Measurements from ENCODE around the gene CLEC4M.

Gene CLEC4M

GRCh38 chr19:7731218-7731595 lies 31.8 kb upstream of the CLEC4M start:
- no peaks in the 10 kb centered on the region for H3K27me3 ChIP-seq (ENCODE audit: insufficient read depth, low read depth, severe bottlenecking)
- H3K27ac ChIP-seq, result no peak overlapping the region
- no peak for DNase-seq
- TF ChIP-seq, protein P1, sequence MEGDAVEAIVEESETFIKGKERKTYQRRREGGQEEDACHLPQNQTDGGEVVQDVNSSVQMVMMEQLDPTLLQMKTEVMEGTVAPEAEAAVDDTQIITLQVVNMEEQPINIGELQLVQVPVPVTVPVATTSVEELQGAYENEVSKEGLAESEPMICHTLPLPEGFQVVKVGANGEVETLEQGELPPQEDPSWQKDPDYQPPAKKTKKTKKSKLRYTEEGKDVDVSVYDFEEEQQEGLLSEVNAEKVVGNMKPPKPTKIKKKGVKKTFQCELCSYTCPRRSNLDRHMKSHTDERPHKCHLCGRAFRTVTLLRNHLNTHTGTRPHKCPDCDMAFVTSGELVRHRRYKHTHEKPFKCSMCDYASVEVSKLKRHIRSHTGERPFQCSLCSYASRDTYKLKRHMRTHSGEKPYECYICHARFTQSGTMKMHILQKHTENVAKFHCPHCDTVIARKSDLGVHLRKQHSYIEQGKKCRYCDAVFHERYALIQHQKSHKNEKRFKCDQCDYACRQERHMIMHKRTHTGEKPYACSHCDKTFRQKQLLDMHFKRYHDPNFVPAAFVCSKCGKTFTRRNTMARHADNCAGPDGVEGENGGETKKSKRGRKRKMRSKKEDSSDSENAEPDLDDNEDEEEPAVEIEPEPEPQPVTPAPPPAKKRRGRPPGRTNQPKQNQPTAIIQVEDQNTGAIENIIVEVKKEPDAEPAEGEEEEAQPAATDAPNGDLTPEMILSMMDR (IDR thresholded peaks at IDR 0.05; ENCODE audit: low read depth, low read length), result no peak
- H3K4me3 ChIP-seq (ENCODE audit: low read depth, low read length), result no peak overlapping the region
- no peaks in the 10 kb centered on the region for H3K36me3 ChIP-seq
- H3K9me3 ChIP-seq (ENCODE audit: severe bottlenecking), result no peaks in the 10 kb centered on the region

GRCh38 chr19:7731615-7732014 lies 31.4 kb upstream of the CLEC4M start:
- H3K27me3 ChIP-seq (ENCODE audit: insufficient read depth, low read depth, severe bottlenecking), result no peaks in the 10 kb centered on the region
- H3K27ac ChIP-seq, result no peak overlapping the region
- no peak overlapping the region for H3K4me3 ChIP-seq (ENCODE audit: low read depth, low read length)
- no peaks in the 10 kb centered on the region for H3K9me3 ChIP-seq (ENCODE audit: severe bottlenecking)
- no peaks in the 10 kb centered on the region for H3K36me3 ChIP-seq
- no peak for DNase-seq
- TF ChIP-seq, protein P1 (IDR thresholded peaks at IDR 0.05; ENCODE audit: low read depth, low read length), result no peak

DNA sequence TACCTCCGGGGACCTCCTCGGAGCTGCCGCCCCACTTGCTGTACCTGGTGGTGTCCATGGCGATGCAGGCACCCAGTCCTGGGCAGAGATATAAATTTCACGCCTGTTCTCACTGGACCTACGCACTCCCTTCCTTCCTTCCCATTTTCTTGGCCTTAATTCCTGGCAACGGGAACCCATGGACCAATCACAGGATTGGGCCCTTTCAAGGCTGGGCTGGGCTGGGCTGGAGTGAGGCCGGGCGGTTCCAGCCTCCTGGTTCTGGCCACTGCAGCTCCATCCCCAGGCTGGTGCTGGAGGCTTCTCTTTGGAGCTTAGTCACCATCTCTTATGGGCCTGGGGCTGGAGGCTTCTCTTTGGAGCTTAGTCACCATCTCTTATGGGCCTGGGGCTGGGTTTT lies 31.0 kb upstream of the CLEC4M start, which contains the start of gene CLEC4G:
TSS of gene CLEC4G (minus strand) at position 66 of the 400 bp plus-strand sequence. CDS start at position 58, 8 bp downstream.
- H3K9me3 ChIP-seq (ENCODE audit: severe bottlenecking), result no peaks in the 10 kb centered on the region
- no peak within 1 kb of the TSS for H3K27ac ChIP-seq
- no peak for DNase-seq
- H3K36me3 ChIP-seq, result no peaks in the 10 kb centered on the region
- TF ChIP-seq, protein P1 (IDR thresholded peaks at IDR 0.05; ENCODE audit: low read depth, low read length), result no peak
- H3K27me3 ChIP-seq (ENCODE audit: insufficient read depth, low read depth, severe bottlenecking), result no peaks in the 10 kb centered on the region
- H3K4me3 ChIP-seq (ENCODE audit: low read depth, low read length), result no peak within 1 kb of the TSS

GRCh38 chr19:7733376-7733775 lies 29.7 kb upstream of the CLEC4M start:
- Histone ChIP-seq H3K27me3 (ENCODE audit: insufficient read depth, low read depth, severe bottlenecking) (no peaks in the 10 kb centered on the region), H3K4me3 (ENCODE audit: low read depth, low read length) (no peak overlapping the region)

GRCh38 chr19:7734220-7735203 lies 28.5 kb upstream of the CLEC4M start:
- no peaks in the 10 kb centered on the region for H3K9me3 ChIP-seq (ENCODE audit: severe bottlenecking)
- TF ChIP-seq, protein P1 (IDR thresholded peaks at IDR 0.05; ENCODE audit: low read depth, low read length), result no peak
- no peaks in the 10 kb centered on the region for H3K27me3 ChIP-seq (ENCODE audit: insufficient read depth, low read depth, severe bottlenecking)
- H3K4me3 ChIP-seq (ENCODE audit: low read depth, low read length), result no peak overlapping the region
- no peak for DNase-seq
- H3K36me3 ChIP-seq, result no peaks in the 10 kb centered on the region
- no peak overlapping the region for H3K27ac ChIP-seq

More at GRCh38 chr19:7733376-7733775, 29.7 kb upstream of the CLEC4M start:
- H3K27ac ChIP-seq, result no peak overlapping the region
- H3K36me3 ChIP-seq, result no peaks in the 10 kb centered on the region
- no peak for DNase-seq
- no peaks in the 10 kb centered on the region for H3K9me3 ChIP-seq (ENCODE audit: severe bottlenecking)
- TF ChIP-seq, protein P1 (IDR thresholded peaks at IDR 0.05; ENCODE audit: low read depth, low read length), result no peak
